HepG2 (cell line): Measurements from ENCODE around the gene ZNF593OS. TPM values are rescaled to one million over a fixed set of nuclear protein-coding genes. Genes with fewer than 3 reads are reported as not detected.

ENCODE experiments used
- ATAC-seq: fragments of 200-7000 bp; cut with Tn5 transposase; 3 replicates; pipeline ENCODE4 v1.9.1; 2020; ENCODE audit warnings: mild to moderate bottlenecking, moderate library complexity
- BruUV-seq: library from RNA; stranded (reverse); fragments of 400-500 nt; replicated peaks from 2 replicates; lab custom pipeline; 2021; lab: Mats Ljungman, UMichigan
- CTCF ChIA-PET: fragments of 300-600 bp; formaldehyde crosslinking; extraction: SDS; loops from one replicate; lab custom pipeline; 2021; ENCODE audit warnings: low total read pairs, inconsistent platforms, low intra/inter-chr PET ratio; lab: Yijun Ruan, JAX
- POLR2A ChIA-PET: fragments of 350-600 bp; sonication (Branson Sonifier 250); formaldehyde crosslinking; loops from one replicate; lab custom pipeline; 2020; ENCODE audit warnings: antibody characterized with exemption, inconsistent platforms; lab: Yijun Ruan, JAX
- DNase-seq: peaks from one replicate; pipeline ENCODE4 v3.0.0-alpha.2; 2015; ENCODE audit warnings: low spot score
- FAIRE-seq: peaks from 3 replicates; lab custom pipeline; 2011; peaks lifted over from hg19 to GRCh38; lab: Jason Lieb, UNC
- H2AFZ ChIP-seq: one replicate; pipeline ENCODE4 v1.6.1; 2011; ENCODE audit warnings: low read length, inconsistent platforms
- H3K27ac ChIP-seq: fragments of 300-600 bp; 3 replicates; pipeline ENCODE4 v1.8.0; 2011; ENCODE audit warnings: mixed run types, mild to moderate bottlenecking, mixed read lengths, low read length, inconsistent platforms; ENCODE audit not compliant: insufficient read depth; ENCODE audit errors: extremely low read length
- H3K27me3 ChIP-seq, 2 experiments: fragments of 200-600 bp in 1 of 2; 2 replicates in 1 of 2; 3 replicates in 1 of 2; pipeline versions ENCODE4 v1.6.0 to v1.8.0; 2011; ENCODE audit warnings: low read length in 2 of 2, mild to moderate bottlenecking in 2 of 2, moderate library complexity in 2 of 2, inconsistent platforms in 1 of 2; ENCODE audit not compliant: insufficient read depth in 2 of 2, control insufficient read depth in 1 of 2
- H3K36me3 ChIP-seq, 2 experiments: fragments of 200-600 bp in 1 of 2; replicated peaks in 1 of 2; 2 replicates in 1 of 2; 3 replicates in 1 of 2; pipeline versions ENCODE4 v1.5.1 to v1.8.0; 2011; ENCODE audit warnings: low read length in 2 of 2, inconsistent platforms in 1 of 2; ENCODE audit not compliant: insufficient read depth in 2 of 2, control insufficient read depth in 1 of 2
- H3K4me1 ChIP-seq: 2 replicates; pipeline ENCODE4 v1.5.1; 2012; ENCODE audit warnings: low read length, inconsistent platforms; ENCODE audit not compliant: insufficient read depth
- H3K4me2 ChIP-seq: 2 replicates; pipeline ENCODE4 v1.6.0; 2011; ENCODE audit warnings: low read depth, low read length, inconsistent platforms
- H3K4me3 ChIP-seq, 3 experiments: fragments of 200-600 bp in 1 of 3; sonication (generic), shearing (Covaris generic) in 1 of 3; replicated peaks in 1 of 3; 2 replicates each; pipeline ENCODE4 v1.5.1; 2011 to 2016; ENCODE audit warnings: low read length in 3 of 3, inconsistent platforms in 2 of 3, low read depth in 2 of 3, mild to moderate bottlenecking in 2 of 3, control low read depth in 1 of 3, mixed read lengths in 1 of 3; ENCODE audit not compliant: insufficient read depth in 1 of 3
- H3K79me2 ChIP-seq: one replicate; pipeline ENCODE4 v1.6.1; 2011; ENCODE audit warnings: low read length, inconsistent platforms; ENCODE audit not compliant: insufficient read depth
- H3K9ac ChIP-seq: 2 replicates; pipeline ENCODE4 v1.6.0; 2011; ENCODE audit warnings: mild to moderate bottlenecking, low read depth, low read length, inconsistent platforms; ENCODE audit not compliant: insufficient read depth
- H3K9me3 ChIP-seq: 2 replicates; pipeline ENCODE4 v1.5.1; 2012; ENCODE audit warnings: mild to moderate bottlenecking, low read length
- H4K20me1 ChIP-seq: 2 replicates; pipeline ENCODE4 v1.6.0; 2011; ENCODE audit warnings: inconsistent platforms, mild to moderate bottlenecking, low read length, moderate library complexity; ENCODE audit not compliant: insufficient read depth
- ARHGAP35 ChIP-seq: sonication (generic); formaldehyde crosslinking; IDR thresholded peaks from 2 replicates; pipeline ENCODE4 v1.9.0; 2022; ENCODE audit warnings: mild to moderate bottlenecking, inconsistent platforms, moderate library complexity, missing genetic modification reagents, borderline replicate concordance
- CBX1 ChIP-seq: IDR thresholded peaks from one replicate; pipeline ENCODE4 v1.6.1; 2016; ENCODE audit warnings: antibody characterized with exemption, low read depth
- CTCF ChIP-seq: sonication (generic); formaldehyde crosslinking; IDR thresholded peaks from 2 replicates; pipeline ENCODE4 v1.5.0; 2020; ENCODE audit warnings: mild to moderate bottlenecking, missing genetic modification reagents, moderate library complexity
- DDIT3 ChIP-seq: sonication (generic); formaldehyde crosslinking; IDR thresholded peaks from 2 replicates; pipeline ENCODE4 v1.4.0; 2020; ENCODE audit warnings: mild to moderate bottlenecking, missing genetic modification reagents
- DNMT3B ChIP-seq: conservative IDR thresholded peaks from 2 replicates; pipeline ENCODE4 v1.6.1; 2016; ENCODE audit warnings: missing biosample characterization, control low read depth
- EEA1 ChIP-seq: sonication (generic); formaldehyde crosslinking; IDR thresholded peaks from 2 replicates; pipeline ENCODE4 v1.5.1; 2020; ENCODE audit warnings: mild to moderate bottlenecking, missing genetic modification reagents, borderline replicate concordance
- ELF1 ChIP-seq: sonication (generic); formaldehyde crosslinking; IDR thresholded peaks from 2 replicates; pipeline ENCODE4 v1.4.0; 2020; ENCODE audit warnings: missing genetic modification reagents
- JUNB ChIP-seq: sonication (generic); formaldehyde crosslinking; IDR thresholded peaks from 2 replicates; pipeline ENCODE4 v1.8.0; 2022; ENCODE audit warnings: missing genetic modification reagents, mild to moderate bottlenecking, borderline replicate concordance
- MIER3 ChIP-seq: IDR thresholded peaks from 2 replicates; pipeline ENCODE4 v1.6.1; 2016; ENCODE audit warnings: missing compliant biosample characterization, borderline replicate concordance
- SMC3 ChIP-seq: IDR thresholded peaks from 2 replicates; pipeline ENCODE4 v1.6.1; 2011; ENCODE audit warnings: low read length, improper control_type of control experiment
- STAG1 ChIP-seq: sonication (generic); formaldehyde crosslinking; IDR thresholded peaks from 2 replicates; pipeline ENCODE4 v1.4.0; 2020; ENCODE audit warnings: missing genetic modification reagents
- ZEB1 ChIP-seq: IDR thresholded peaks from 2 replicates; pipeline ENCODE4 v1.6.1; 2012; ENCODE audit warnings: mild to moderate bottlenecking, low read depth, inconsistent platforms; ENCODE audit not compliant: insufficient replicate concordance
- ZNF780A ChIP-seq: sonication (generic); formaldehyde crosslinking; IDR thresholded peaks from 2 replicates; pipeline ENCODE4 v1.8.0; 2022; ENCODE audit warnings: mild to moderate bottlenecking, missing genetic modification reagents, moderate library complexity
- WGBS: methylation state at CpG from one replicate; pipeline ENCODE4 v1.1.6; 2017; ENCODE audit warnings: low lambda C conversion rate; 5-methylcytosine and 5-hydroxymethylcytosine counted together
- in situ Hi-C: cut with HindIII; loops from 2 replicates; pipeline ENCODE4 v1.10.0; 2017; ENCODE audit warnings: low pct_unique_long_range_greater_than_20kb; ENCODE audit not compliant: extremely low pct_ligation_motif_present
- intact Hi-C: fragments of 100-400 bp; cut with micrococcal nuclease; formaldehyde crosslinking; loops from one replicate; pipeline ENCODE4 v1.10.0; 2022; ENCODE audit not compliant: unreplicated experiment
- polyA plus RNA-seq, 8 experiments: library from polyadenylated mRNA; depleted of rRNA in 3 of 8; stranded (reverse) in 7 of 8; unstranded in 1 of 8; fragments of >200 nt; fragmentation: Illumina TruSeq in 4 of 8; extraction: Trizol in 4 of 8; gene quantifications; 2 replicates each; pipeline versions ENCODE4 v1.2.1 to v1.2.3, GENCODE V29; 2011 to 2016; ENCODE audit warnings: low read depth in 4 of 8, missing spikeins in 1 of 8, mixed read lengths in 1 of 8; ENCODE audit not compliant: insufficient read depth in 1 of 8
- total RNA-seq, 5 experiments: library from RNA; depleted of rRNA; stranded (reverse); fragments of >200 nt; fragmentation: Illumina TruSeq; extraction: Trizol; gene quantifications; 2 replicates each; pipeline ENCODE4 v1.2.3, GENCODE V29; 2016; ENCODE audit warnings: low read depth in 1 of 5

ZNF593OS gene
- total and polyA plus RNA-seq, 2 of the 13 experiments (the other 11 are each of a cell fraction or from before 2014, with no cell fraction given) = not detected

- in situ Hi-C loops (no loop called here), intact Hi-C loops (no loop called here)
- no peaks in the 10 kb centered on the region for H3K4me1 ChIP-seq
- TF ChIP-seq ZNF780A (CRISPR knock-in tag) (no peak), MIER3 (CRISPR knock-in tag) (no peak), EEA1 (CRISPR knock-in tag) (no peak), JUNB (CRISPR knock-in tag) (no peak), CTCF (CRISPR knock-in tag) (0 out of 2 replicates have a peak, but pooled peaks have one; percentile 17), CBX1 (no peak), ARHGAP35 (no peak), DDIT3 (CRISPR knock-in tag) (no peak), ELF1 (CRISPR knock-in tag) (no peak), DNMT3B (CRISPR knock-in tag) (no peak), STAG1 (CRISPR knock-in tag) (peak; percentile 39; the same call in 1 of the 2 replicates), SMC3 (no peak), ZEB1 (no peak)
- CTCF ChIA-PET = no interaction called here
- H3K9ac ChIP-seq = no peak overlapping the region
- no peaks in the 10 kb centered on the region for H3K9me3 ChIP-seq
- H3K27ac ChIP-seq = no peak overlapping the region
- no peak for FAIRE-seq
- H2AFZ ChIP-seq = no peak overlapping the region
- H3K4me3 ChIP-seq = no peak overlapping the region
- no peaks in the 10 kb centered on the region for H4K20me1 ChIP-seq
- BruUV-seq = no TSS peak
- POLR2A ChIA-PET = no interaction called here
- peaks cover 4 to 19% of the 10 kb centered on the region in 2 experiments; a peak in 3 of 5 replicates for H3K27me3 ChIP-seq
- WGBS = 0% methylated on average over 4 of the region's 9 CpGs
- peak; percentile 43; the same call in 1 of the 3 replicates for ATAC-seq
- no peak for DNase-seq
- H3K4me2 ChIP-seq = no peak overlapping the region
- no peaks in the 10 kb centered on the region for H3K36me3 ChIP-seq
- H3K79me2 ChIP-seq = no peaks in the 10 kb centered on the region
Observed at GRCh38 chr1:26203642-26204318, 32.1 kb upstream of the ZNF593OS start.
